ENCODE measurements around the gene ZDBF2.

DNA sequence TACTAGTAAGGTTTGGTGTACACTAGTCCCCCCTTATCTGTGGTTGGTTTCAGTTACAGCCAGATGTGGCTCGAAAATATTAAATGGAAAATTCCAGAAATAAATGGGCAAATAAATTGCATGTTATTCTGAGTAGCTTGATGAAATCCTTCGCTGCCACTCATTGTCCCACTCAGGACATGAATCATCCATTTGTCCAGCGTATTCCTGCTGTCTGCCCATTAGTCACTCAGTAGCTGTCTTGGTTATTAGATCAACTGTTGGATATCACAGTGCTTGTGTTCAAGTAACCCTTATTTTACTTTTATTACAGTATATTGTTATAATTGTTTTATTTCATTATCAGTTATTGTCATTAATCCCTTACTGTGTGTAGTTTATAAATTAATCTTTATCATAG, 21.7 kb downstream of the ZDBF2 start:
- TF ChIP-seq, protein P1, sequence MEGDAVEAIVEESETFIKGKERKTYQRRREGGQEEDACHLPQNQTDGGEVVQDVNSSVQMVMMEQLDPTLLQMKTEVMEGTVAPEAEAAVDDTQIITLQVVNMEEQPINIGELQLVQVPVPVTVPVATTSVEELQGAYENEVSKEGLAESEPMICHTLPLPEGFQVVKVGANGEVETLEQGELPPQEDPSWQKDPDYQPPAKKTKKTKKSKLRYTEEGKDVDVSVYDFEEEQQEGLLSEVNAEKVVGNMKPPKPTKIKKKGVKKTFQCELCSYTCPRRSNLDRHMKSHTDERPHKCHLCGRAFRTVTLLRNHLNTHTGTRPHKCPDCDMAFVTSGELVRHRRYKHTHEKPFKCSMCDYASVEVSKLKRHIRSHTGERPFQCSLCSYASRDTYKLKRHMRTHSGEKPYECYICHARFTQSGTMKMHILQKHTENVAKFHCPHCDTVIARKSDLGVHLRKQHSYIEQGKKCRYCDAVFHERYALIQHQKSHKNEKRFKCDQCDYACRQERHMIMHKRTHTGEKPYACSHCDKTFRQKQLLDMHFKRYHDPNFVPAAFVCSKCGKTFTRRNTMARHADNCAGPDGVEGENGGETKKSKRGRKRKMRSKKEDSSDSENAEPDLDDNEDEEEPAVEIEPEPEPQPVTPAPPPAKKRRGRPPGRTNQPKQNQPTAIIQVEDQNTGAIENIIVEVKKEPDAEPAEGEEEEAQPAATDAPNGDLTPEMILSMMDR (conservative IDR thresholded peaks at IDR 0.05 in 1 of 2, IDR thresholded peaks at IDR 0.05 in 1 of 2; ENCODE audit: extremely low read depth in 1 of 2, insufficient read depth in 1 of 2, low read depth in 1 of 2, low read length in 2 of 2): no peak
- TF ChIP-seq EZH2 (IDR thresholded peaks at IDR 0.05; ENCODE audit: borderline replicate concordance, low read length): no peak

Data from mammary epithelial cell (primary cell).